HEK293 (cell line): ENCODE measurements around the gene PSMD8.

Experiments
- CTCF ChIA-PET: fragments of 350-600 bp; formaldehyde crosslinking; extraction: SDS; loops from one replicate; lab custom pipeline; 2021; ENCODE audit warnings: antibody characterized with exemption; lab: Yijun Ruan, JAX
- POLR2A ChIA-PET: fragments of 300-600 bp; formaldehyde crosslinking; extraction: SDS; loops from one replicate; lab custom pipeline; 2020; ENCODE audit warnings: antibody characterized with exemption, inconsistent platforms; lab: Yijun Ruan, JAX
- H3K27ac ChIP-seq: fragments of 200-500 bp; sonication (Bioruptor generic); 2 replicates; pipeline ENCODE4 v1.5.1; 2014; ENCODE audit warnings: low read depth, low read length, control low read depth, inconsistent platforms; ENCODE audit errors: extremely low read depth
- H3K36me3 ChIP-seq, 2 experiments: fragments of 200-500 bp in 1 of 2; sonication (Bioruptor generic) in 1 of 2; 1 replicate in 1 of 2; 2 replicates in 1 of 2; pipeline ENCODE4 v1.5.1; 2014 to 2017; ENCODE audit warnings: inconsistent platforms in 2 of 2, low read length in 2 of 2; ENCODE audit not compliant: control insufficient read depth in 2 of 2, insufficient read depth in 1 of 2
- H3K4me1 ChIP-seq: fragments of 200-500 bp; sonication (Bioruptor generic); 2 replicates; pipeline ENCODE4 v1.5.1; 2014; ENCODE audit warnings: mild to moderate bottlenecking, low read length, inconsistent platforms; ENCODE audit not compliant: control insufficient read depth, insufficient read depth
- H3K4me3 ChIP-seq: 2 replicates; pipeline ENCODE4 v1.5.1; 2011; ENCODE audit warnings: low read depth, mild to moderate bottlenecking, control low read depth, low read length, moderate library complexity
- H3K9me3 ChIP-seq: fragments of 200-500 bp; sonication (Bioruptor generic); 2 replicates; pipeline ENCODE4 v1.5.1; 2014; ENCODE audit warnings: low read depth, low read length, inconsistent platforms; ENCODE audit not compliant: control insufficient read depth, insufficient read depth
- BCL11A ChIP-seq: fragments of 450-650 bp; formaldehyde crosslinking; IDR thresholded peaks from 2 replicates; pipeline ENCODE4 v1.5.1; 2016; ENCODE audit warnings: low read depth, missing biosample characterization, missing genetic modification characterization
- ELK4 ChIP-seq: IDR thresholded peaks from 2 replicates; pipeline ENCODE4 v1.6.1; 2011; ENCODE audit warnings: mild to moderate bottlenecking, low read depth, low read length, borderline replicate concordance
- GLIS2 ChIP-seq: fragments of 450-650 bp; formaldehyde crosslinking; IDR thresholded peaks from 2 replicates; pipeline ENCODE4 v1.5.1; 2016; ENCODE audit warnings: missing biosample characterization, missing genetic modification characterization
- KLF1 ChIP-seq: fragments of 450-650 bp; formaldehyde crosslinking; IDR thresholded peaks from 2 replicates; pipeline ENCODE4 v1.5.1; 2016; ENCODE audit warnings: missing biosample characterization, missing genetic modification characterization
- KLF10 ChIP-seq: fragments of 450-650 bp; IDR thresholded peaks from 2 replicates; pipeline ENCODE4 v1.5.1; 2018; ENCODE audit warnings: missing biosample characterization, mild to moderate bottlenecking, missing genetic modification characterization
- KLF9 ChIP-seq: fragments of 450-650 bp; formaldehyde crosslinking; IDR thresholded peaks from 2 replicates; pipeline ENCODE4 v1.5.1; 2016; ENCODE audit warnings: missing biosample characterization, missing genetic modification characterization, low read depth
- SP7 ChIP-seq: fragments of 450-650 bp; formaldehyde crosslinking; IDR thresholded peaks from 2 replicates; pipeline ENCODE4 v1.5.1; 2016; ENCODE audit warnings: missing biosample characterization, missing genetic modification characterization
- ZBTB1 ChIP-seq: fragments of 450-650 bp; formaldehyde crosslinking; IDR thresholded peaks from 2 replicates; pipeline ENCODE4 v1.5.1; 2016; ENCODE audit warnings: missing biosample characterization, missing genetic modification characterization
- ZBTB17 ChIP-seq: fragments of 450-650 bp; formaldehyde crosslinking; IDR thresholded peaks from 2 replicates; pipeline ENCODE4 v1.5.1; 2016; ENCODE audit warnings: missing biosample characterization, missing genetic modification characterization
- ZBTB6 ChIP-seq: fragments of 450-650 bp; formaldehyde crosslinking; IDR thresholded peaks from 2 replicates; pipeline ENCODE4 v1.5.1; 2017; ENCODE audit warnings: missing biosample characterization, missing genetic modification characterization
- ZNF366 ChIP-seq: fragments of 450-650 bp; formaldehyde crosslinking; conservative IDR thresholded peaks from 2 replicates; pipeline ENCODE4 v1.5.1; 2016; ENCODE audit warnings: missing biosample characterization, missing genetic modification characterization
- ZNF391 ChIP-seq: fragments of 450-650 bp; formaldehyde crosslinking; IDR thresholded peaks from 2 replicates; pipeline ENCODE4 v1.5.1; 2016; ENCODE audit warnings: low read depth, missing biosample characterization, missing genetic modification characterization, borderline replicate concordance
- ZNF394 ChIP-seq: fragments of 450-650 bp; formaldehyde crosslinking; IDR thresholded peaks from 2 replicates; pipeline ENCODE4 v1.5.1; 2016; ENCODE audit warnings: missing biosample characterization, missing genetic modification characterization, mild to moderate bottlenecking, moderate library complexity, borderline replicate concordance
- ZNF600 ChIP-seq: fragments of 450-650 bp; formaldehyde crosslinking; IDR thresholded peaks from 2 replicates; pipeline ENCODE4 v1.5.1; 2016; ENCODE audit warnings: missing biosample characterization, missing genetic modification characterization

PSMD8 gene

GRCh38 chr19:38385804-38386257 is 11.5 kb downstream of the PSMD8 start (continued):
- TF ChIP-seq ELK4 (no peak), ZNF600 (tag by site-specific recombination) (no peak)

- no peak overlapping the region for H3K4me3 ChIP-seq
- CTCF ChIA-PET, result interaction anchor here (1.4 to 1.9 kb wide), 2 partner anchors 16 to 152 kb away, joined by 4 to 14 read pairs; partner anchors contain the start of gene FAM98C
These were observed 12.1 kb downstream of the PSMD8 start for GRCh38 chr19:38386300-38386970.

GRCh38 chr19:38386971-38387549 is 12.7 kb downstream of the PSMD8 start:
- CTCF ChIA-PET, result interaction anchor here (0.6 to 9.2 kb wide), 11 partner anchors 10 to 543 kb away, joined by 3 to 76 read pairs (median 4); partner anchors contain the start of genes FAM98C, MRPS12, PSMD8 and SARS2
- H3K27ac ChIP-seq, result peak overlapping the region; percentile 63
- H3K4me1 ChIP-seq, result peaks cover 19% of the 10 kb centered on the region
- POLR2A ChIA-PET, result interaction anchor here (0.5 to 4.7 kb wide), 40 partner anchors 8 to 1053 kb away, joined by 3 to 223 read pairs (median 5); partner anchors contain the start of genes ACTN4, C19orf33, CATSPERG and EIF3K
- H3K36me3 ChIP-seq, result peaks cover 23 to 41% of the 10 kb centered on the region in 2 experiments
- TF ChIP-seq ZNF394 (tag by site-specific recombination) (peak; percentile 82; the same call in 1 of the 2 replicates), ZNF391 (tag by site-specific recombination) (peak; percentile 70; the same call in 1 of the 2 replicates), KLF9 (tag by site-specific recombination) (0 out of 2 replicates have a peak, but pooled peaks have one; percentile 62), KLF10 (tag by site-specific recombination) (peak; percentile 37; the same call in 1 of the 2 replicates), ZBTB17 (tag by site-specific recombination) (peak; percentile 68), ZNF366 (tag by site-specific recombination) (peak; percentile 74), BCL11A (0 out of 2 replicates have a peak, but pooled peaks have one; percentile 22), ZNF600 (tag by site-specific recombination) (no peak), ZBTB1 (no peak)
- peak overlapping the region; percentile 12; the same call in 1 of the 2 replicates for H3K4me3 ChIP-seq
- H3K9me3 ChIP-seq, result no peaks in the 10 kb centered on the region

More at GRCh38 chr19:38386300-38386970, 12.1 kb downstream of the PSMD8 start:
- peak; percentile 57; the same call in 1 of the 2 replicates for TF ChIP-seq ZBTB6
- TF ChIP-seq KLF1 (tag by site-specific recombination), result peak; percentile 29; the same call in 1 of the 2 replicates
- TF ChIP-seq SP7 (tag by site-specific recombination), result no peak
- TF ChIP-seq GLIS2, result peak; percentile 14; the same call in 1 of the 2 replicates
- H3K27ac ChIP-seq, result peak overlapping the region; percentile 63; the same call in 1 of the 2 replicates
- no peaks in the 10 kb centered on the region for H3K9me3 ChIP-seq
- POLR2A ChIA-PET, result interaction anchor here (1.5 to 4.7 kb wide), 6 partner anchors 11 to 544 kb away, joined by 4 to 223 read pairs (median 18); partner anchors contain the start of genes ACTN4, CATSPERG, MRPS12 and PSMD8
- peaks cover 29 to 47% of the 10 kb centered on the region in 2 experiments for H3K36me3 ChIP-seq
- H3K4me1 ChIP-seq, result peaks cover 19% of the 10 kb centered on the region
